Naive B cell (primary cell): Measurements from ENCODE around the gene SMARCA2. TPM values are rescaled to one million over a fixed set of nuclear protein-coding genes. Genes with fewer than 3 reads are reported as not detected.
A peak's percentile ranks its signal among the peaks of the same experiment; 100 is the strongest.

Experiments used
- ATAC-seq, 2 donors: fragments of 150-1000 bp; cut with Tn5 transposase; 2 replicates each; pipeline ENCODE4 v1.10.0; 2021; ENCODE audit warnings: low read depth in 2 of 2, mild to moderate bottlenecking in 2 of 2, moderate library complexity in 2 of 2
- DNase-seq: peaks from one replicate; pipeline ENCODE4 v3.0.0; 2022
- H3K27ac Mint-ChIP-seq, 6 donors: one replicate each; pipeline ENCODE4 v1.8.0; 2020 to 2022; ENCODE audit warnings: mild to moderate bottlenecking in 6 of 6, mixed read lengths in 6 of 6, moderate library complexity in 5 of 6, inconsistent platforms in 2 of 6
- H3K27me3 Mint-ChIP-seq, 3 donors: one replicate each; pipeline ENCODE4 v1.8.0; 2021 to 2022; ENCODE audit warnings: mixed read lengths in 3 of 3, mild to moderate bottlenecking in 1 of 3
- H3K36me3 Mint-ChIP-seq, 2 donors: one replicate each; pipeline ENCODE4 v1.8.0; 2020 to 2022; ENCODE audit warnings: mixed read lengths in 2 of 2, inconsistent platforms in 1 of 2, mild to moderate bottlenecking in 1 of 2
- H3K4me1 Mint-ChIP-seq, 3 donors: one replicate each; pipeline ENCODE4 v1.8.0; 2020 to 2022; ENCODE audit warnings: mixed read lengths in 3 of 3, inconsistent platforms in 1 of 3, mild to moderate bottlenecking in 1 of 3, moderate library complexity in 1 of 3
- H3K4me3 Mint-ChIP-seq, 8 donors: one replicate each; pipeline ENCODE4 v1.8.0; 2020 to 2022; ENCODE audit warnings: mild to moderate bottlenecking in 8 of 8, mixed read lengths in 8 of 8, moderate library complexity in 8 of 8, inconsistent platforms in 2 of 8
- H3K9me3 Mint-ChIP-seq, 7 donors: one replicate each; pipeline ENCODE4 v1.8.0; 2020 to 2022; ENCODE audit warnings: mixed read lengths in 7 of 7, mild to moderate bottlenecking in 5 of 7, inconsistent platforms in 2 of 7, moderate library complexity in 1 of 7
- polyA plus RNA-seq, 6 donors: library from polyadenylated mRNA; unstranded; fragments of 300-500 nt; fragmentation: Illumina TruSeq; gene quantifications; one replicate each; pipeline ENCODE4 v1.2.3, GENCODE V29; 2021; ENCODE audit warnings: low read depth in 6 of 6

The SMARCA2 gene
- polyA plus RNA-seq, 6 donors from 2014 or later = 22.4 to 58.5 (median 39.8) TPM

DNA sequence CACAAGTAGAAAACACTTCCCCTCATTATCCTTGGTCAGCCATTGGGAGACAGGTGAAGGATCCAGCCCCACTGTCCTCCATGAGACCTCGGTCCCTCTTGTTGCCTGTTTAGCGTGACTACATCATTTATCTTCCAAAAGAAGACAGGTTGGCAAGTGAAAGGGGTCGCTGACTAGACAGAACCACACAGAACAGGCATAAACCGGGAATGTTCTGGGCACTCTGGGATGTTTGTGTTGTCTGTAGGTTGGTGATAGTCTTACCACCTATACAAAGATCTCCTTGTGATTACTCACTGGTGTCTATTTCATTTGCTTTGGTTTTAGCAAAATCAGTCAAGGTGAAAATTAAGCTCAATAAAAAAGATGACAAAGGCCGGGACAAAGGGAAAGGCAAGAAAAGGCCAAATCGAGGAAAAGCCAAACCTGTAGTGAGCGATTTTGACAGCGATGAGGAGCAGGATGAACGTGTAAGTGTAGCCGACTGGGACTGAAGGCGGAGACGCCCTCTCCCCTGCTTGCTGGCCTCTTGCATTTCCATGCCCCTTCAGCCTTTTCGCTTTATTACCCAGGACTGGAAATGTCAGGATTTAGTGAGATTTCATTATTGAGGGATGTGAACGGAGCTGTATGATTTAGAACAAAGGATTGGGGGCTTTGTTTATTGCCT lies 175.9 kb downstream of the SMARCA2 start:
- no peaks in the 10 kb centered on the region for H3K4me1 Mint-ChIP-seq

GRCh38 chr9:2191609-2191972 lies 176.4 kb downstream of the SMARCA2 start:
- Mint-ChIP-seq H3K4me1 (no peaks in the 10 kb centered on the region), H3K9me3 (no peaks in the 10 kb centered on the region), H3K4me3 (no peak overlapping the region), H3K36me3 (peaks cover 64 to 74% of the 10 kb centered on the region in 2 donors), H3K27me3 (no peaks in the 10 kb centered on the region), H3K27ac (no peak overlapping the region)
- ATAC-seq (no peak), DNase-seq (no peak)

More for the DNA sequence above, 175.9 kb downstream of the SMARCA2 start:
- H3K9me3 Mint-ChIP-seq = no peaks in the 10 kb centered on the region
- H3K36me3 Mint-ChIP-seq = peaks cover 60 to 76% of the 10 kb centered on the region in 2 donors
- H3K27me3 Mint-ChIP-seq = no peaks in the 10 kb centered on the region
- DNase-seq = no peak
- H3K4me3 Mint-ChIP-seq = no peak overlapping the region
- H3K27ac Mint-ChIP-seq = peak overlapping the region in 1 of 6 donors; percentile 73
- no peak for ATAC-seq

DNA sequence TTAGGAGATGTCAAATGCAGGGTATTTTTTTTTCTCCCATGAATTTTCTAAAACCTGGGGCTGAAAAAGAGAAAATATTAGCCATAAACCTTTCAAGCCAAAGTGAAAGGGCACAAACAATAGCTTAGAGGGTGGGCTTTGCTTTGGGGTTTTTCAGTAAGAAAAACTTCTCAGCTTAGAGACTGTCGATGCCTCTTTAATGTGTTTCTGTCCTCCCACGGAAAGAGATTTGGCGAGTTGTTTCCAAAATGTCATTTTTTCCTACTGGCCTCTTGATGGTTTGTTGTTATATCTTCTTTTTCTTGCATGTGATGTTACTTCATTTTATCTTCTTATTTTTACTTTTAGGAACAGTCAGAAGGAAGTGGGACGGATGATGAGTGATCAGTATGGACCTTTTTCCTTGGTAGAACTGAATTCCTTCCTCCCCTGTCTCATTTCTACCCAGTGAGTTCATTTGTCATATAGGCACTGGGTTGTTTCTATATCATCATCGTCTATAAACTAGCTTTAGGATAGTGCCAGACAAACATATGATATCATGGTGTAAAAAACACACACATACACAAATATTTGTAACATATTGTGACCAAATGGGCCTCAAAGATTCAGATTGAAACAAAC lies 177.3 kb downstream of the SMARCA2 start:
- H3K9me3 Mint-ChIP-seq = no peaks in the 10 kb centered on the region
- H3K27ac Mint-ChIP-seq = peak overlapping the region in 3 of 6 donors; percentile 2 to 85 (median 25)
- H3K36me3 Mint-ChIP-seq = peaks cover 71 to 74% of the 10 kb centered on the region in 2 donors
- H3K27me3 Mint-ChIP-seq = no peaks in the 10 kb centered on the region
- H3K4me3 Mint-ChIP-seq = no peak overlapping the region
- no peaks in the 10 kb centered on the region for H3K4me1 Mint-ChIP-seq
- DNase-seq (no peak), ATAC-seq (no peak)

- Mint-ChIP-seq H3K27ac (no peak overlapping the region), H3K36me3 (peaks cover 76 to 78% of the 10 kb centered on the region in 2 donors), H3K4me1 (no peaks in the 10 kb centered on the region), H3K9me3 (peaks cover 0 to 5% (median 4%) of the 10 kb centered on the region in 7 donors), H3K4me3 (no peak overlapping the region), H3K27me3 (no peaks in the 10 kb centered on the region)
- no peak for DNase-seq
- no peak for ATAC-seq
Observed at GRCh38 chr9:2193552-2193951, 178.4 kb downstream of the SMARCA2 start.

DNA sequence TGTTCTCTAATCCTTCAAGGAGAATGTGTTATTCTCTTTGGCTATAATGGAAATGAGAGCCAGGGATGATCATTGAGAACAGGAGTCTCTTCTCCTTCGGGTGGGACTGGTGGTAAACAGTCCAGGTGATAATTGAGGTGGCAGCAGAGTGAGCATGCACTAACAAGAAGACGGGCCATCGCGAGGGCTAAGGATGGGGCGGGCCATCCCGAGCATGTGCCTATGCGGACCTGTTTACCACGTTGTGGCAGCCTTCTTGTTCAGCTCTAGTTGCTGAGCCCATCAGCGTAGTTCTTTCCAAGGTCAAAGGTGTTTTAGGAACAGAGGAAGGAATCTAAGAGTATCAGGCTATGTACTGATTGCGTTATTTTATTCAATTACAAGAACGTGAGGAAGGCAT lies 180.1 kb downstream of the SMARCA2 start:
- H3K36me3 Mint-ChIP-seq = peaks cover 75 to 78% of the 10 kb centered on the region in 2 donors
- peaks cover 0 to 21% (median 12%) of the 10 kb centered on the region in 7 donors for H3K9me3 Mint-ChIP-seq
- no peak overlapping the region for H3K27ac Mint-ChIP-seq
- no peak overlapping the region for H3K4me3 Mint-ChIP-seq
- DNase-seq = no peak
- no peak for ATAC-seq
- H3K27me3 Mint-ChIP-seq = no peaks in the 10 kb centered on the region
- no peaks in the 10 kb centered on the region for H3K4me1 Mint-ChIP-seq

GRCh38 chr9:2196757-2197156 lies 181.6 kb downstream of the SMARCA2 start:
- peaks cover 0 to 8% (median 0%) of the 10 kb centered on the region in 3 donors for H3K4me1 Mint-ChIP-seq
- peaks cover 74 to 76% of the 10 kb centered on the region in 2 donors for H3K36me3 Mint-ChIP-seq
- peaks cover 11 to 36% (median 22%) of the 10 kb centered on the region in 7 donors for H3K9me3 Mint-ChIP-seq
- no peak overlapping the region for H3K4me3 Mint-ChIP-seq
- H3K27ac Mint-ChIP-seq = no peak overlapping the region
- DNase-seq = no peak
- H3K27me3 Mint-ChIP-seq = no peaks in the 10 kb centered on the region
- no peak for ATAC-seq

DNA sequence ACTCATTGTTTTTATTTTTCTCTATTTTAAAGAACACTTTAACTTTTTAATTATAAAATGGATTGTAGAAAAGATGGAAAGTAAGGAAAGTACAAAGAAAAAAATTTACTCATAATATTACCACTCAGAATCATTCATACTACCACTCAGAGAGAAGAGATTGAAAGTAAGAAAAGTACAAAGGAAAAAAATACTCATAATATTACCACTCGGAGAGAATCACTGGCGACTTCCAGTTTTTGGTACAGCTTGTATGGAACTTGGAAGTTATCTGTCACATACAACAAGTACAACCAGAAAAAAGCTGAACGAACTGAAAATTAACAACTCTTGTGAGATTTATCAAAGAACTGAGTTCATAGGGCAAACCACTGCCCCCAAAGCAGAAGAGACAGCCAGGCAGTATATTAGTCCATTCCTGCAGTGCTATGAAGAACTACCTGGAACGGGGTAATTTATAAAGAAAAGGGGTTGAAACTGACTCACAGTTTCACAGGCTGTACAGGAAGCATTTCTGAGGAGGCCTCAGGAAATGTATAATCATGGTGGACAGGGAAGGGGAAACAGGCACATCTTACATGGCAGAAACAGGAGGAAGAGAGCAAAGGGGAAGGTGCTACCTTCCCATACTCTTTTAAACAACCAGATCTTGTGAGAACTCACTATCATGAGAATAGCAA lies 183.9 kb downstream of the SMARCA2 start:
- Mint-ChIP-seq H3K4me1 (peaks cover 0 to 8% (median 0%) of the 10 kb centered on the region in 3 donors), H3K27ac (no peak overlapping the region), H3K36me3 (peaks cover 62 to 72% of the 10 kb centered on the region in 2 donors), H3K9me3 (peaks cover 17 to 55% (median 24%) of the 10 kb centered on the region in 7 donors), H3K4me3 (no peak overlapping the region), H3K27me3 (no peaks in the 10 kb centered on the region)
- no peak for DNase-seq
- ATAC-seq = no peak

DNA sequence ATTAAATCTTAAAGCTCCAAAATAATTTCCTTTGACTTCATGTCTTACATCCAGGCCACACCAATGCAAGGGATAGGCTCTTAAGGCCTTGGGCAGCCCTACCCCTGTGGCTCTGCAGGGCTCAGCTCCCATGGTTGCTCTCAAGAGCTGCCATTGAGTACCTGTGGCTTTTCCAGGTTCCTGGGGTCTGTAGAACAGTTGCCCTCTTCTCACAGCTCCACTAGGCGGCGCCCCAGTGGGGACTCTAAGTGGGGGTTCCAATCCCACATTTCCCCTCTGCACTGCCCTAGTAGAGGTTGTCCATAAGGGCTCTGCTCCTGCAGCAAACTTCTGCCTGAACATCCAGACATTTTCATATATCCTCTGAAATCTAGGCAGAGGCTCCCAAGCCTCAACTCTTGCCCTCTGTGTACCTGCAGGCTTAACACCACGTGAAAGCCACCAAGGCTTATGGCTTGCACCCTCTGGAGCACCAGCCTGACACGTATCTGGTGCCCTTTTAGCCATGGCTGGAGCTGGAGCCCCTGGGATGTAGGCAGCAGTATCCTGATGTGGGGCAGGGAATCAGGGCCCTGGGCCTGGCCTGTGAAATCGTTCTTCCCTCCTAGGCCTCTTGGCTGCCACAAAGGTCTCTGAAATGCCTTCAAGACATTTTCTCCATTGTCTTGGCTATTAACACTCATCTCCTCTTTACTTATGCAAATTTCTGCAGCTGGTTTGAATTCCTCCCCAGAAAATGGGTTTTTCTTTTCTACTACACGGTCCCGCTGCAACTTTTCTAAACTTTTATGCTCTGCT lies 185.1 kb downstream of the SMARCA2 start:
- no peaks in the 10 kb centered on the region for H3K27me3 Mint-ChIP-seq
- DNase-seq (no peak), ATAC-seq (no peak)
- H3K4me3 Mint-ChIP-seq = no peak overlapping the region
- H3K9me3 Mint-ChIP-seq = peaks cover 17 to 55% (median 28%) of the 10 kb centered on the region in 7 donors
- H3K27ac Mint-ChIP-seq = peak overlapping the region in 1 of 6 donors; percentile 9
- H3K4me1 Mint-ChIP-seq = peaks cover 0 to 8% (median 0%) of the 10 kb centered on the region in 3 donors
- H3K36me3 Mint-ChIP-seq = peaks cover 57 to 63% of the 10 kb centered on the region in 2 donors

- Mint-ChIP-seq H3K4me1 (peaks cover 2 to 11% (median 5%) of the 10 kb centered on the region in 3 donors), H3K27ac (peak overlapping the region in 1 of 6 donors; percentile 66), H3K9me3 (peaks cover 0 to 7% (median 4%) of the 10 kb centered on the region in 7 donors), H3K36me3 (peaks cover 0 to 5% of the 10 kb centered on the region in 2 donors), H3K27me3 (no peaks in the 10 kb centered on the region), H3K4me3 (no peak overlapping the region)
- no peak for DNase-seq
- no peak for ATAC-seq
Observed at GRCh38 chr9:2208465-2208864, 193.3 kb downstream of the SMARCA2 start.

GRCh38 chr9:2208991-2209390 lies 193.8 kb downstream of the SMARCA2 start:
- H3K36me3 Mint-ChIP-seq = no peaks in the 10 kb centered on the region
- H3K27ac Mint-ChIP-seq = peak overlapping the region in 5 of 6 donors; percentile 2 to 82 (median 18)
- no peak overlapping the region for H3K4me3 Mint-ChIP-seq
- peaks cover 0 to 4% (median 0%) of the 10 kb centered on the region in 3 donors for H3K27me3 Mint-ChIP-seq
- peaks cover 0 to 7% (median 1%) of the 10 kb centered on the region in 7 donors for H3K9me3 Mint-ChIP-seq
- DNase-seq = no peak
- H3K4me1 Mint-ChIP-seq = peaks cover 2 to 11% (median 5%) of the 10 kb centered on the region in 3 donors
- no peak for ATAC-seq

DNA sequence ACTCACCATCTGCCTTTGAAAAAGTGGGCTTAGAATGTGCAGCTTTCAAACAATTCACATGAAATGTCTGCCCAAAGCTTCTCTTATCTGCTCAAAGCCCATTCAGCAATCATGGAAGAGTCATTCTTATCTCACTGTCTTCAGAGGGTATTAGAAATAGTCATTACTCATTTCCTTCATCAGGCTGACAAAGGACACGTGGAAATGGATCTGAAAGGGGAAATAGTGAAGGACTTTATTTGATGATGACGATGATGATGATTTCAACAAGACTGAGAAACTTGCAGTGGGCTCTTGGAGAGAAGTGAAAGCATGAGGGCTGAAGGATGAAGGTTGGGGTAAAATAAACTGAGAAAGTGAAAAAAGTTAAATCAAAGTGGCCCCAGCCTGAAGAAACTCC lies 194.3 kb downstream of the SMARCA2 start:
- peaks cover 0 to 7% (median 0%) of the 10 kb centered on the region in 3 donors for H3K27me3 Mint-ChIP-seq
- H3K27ac Mint-ChIP-seq = peak overlapping the region in 3 of 6 donors; percentile 8 to 45 (median 18)
- H3K4me3 Mint-ChIP-seq = no peak overlapping the region
- H3K4me1 Mint-ChIP-seq = peaks cover 2 to 11% (median 5%) of the 10 kb centered on the region in 3 donors
- H3K36me3 Mint-ChIP-seq = no peaks in the 10 kb centered on the region
- H3K9me3 Mint-ChIP-seq = peaks cover 0 to 7% (median 0%) of the 10 kb centered on the region in 7 donors
- DNase-seq (no peak), ATAC-seq (no peak)

DNA sequence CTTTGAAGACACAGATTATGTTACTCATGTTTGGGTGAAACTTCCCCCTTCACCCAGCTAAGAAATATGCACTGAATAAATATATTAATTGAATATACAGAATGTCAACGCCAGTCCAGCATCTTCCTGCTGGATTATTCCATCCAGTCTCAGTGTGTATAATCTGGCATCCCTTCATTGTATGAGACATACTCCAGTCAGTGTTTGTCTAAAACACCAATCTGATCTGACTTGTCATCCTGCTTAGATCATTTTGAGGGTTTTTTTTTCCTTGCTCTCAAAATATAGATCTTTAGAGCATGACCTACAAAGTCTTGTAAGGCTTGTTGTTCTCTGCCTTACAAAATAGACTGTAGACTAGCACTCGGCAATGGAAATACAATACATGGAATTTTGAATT lies 195.1 kb downstream of the SMARCA2 start:
- Mint-ChIP-seq H3K4me3 (no peak overlapping the region), H3K4me1 (peaks cover 2 to 11% (median 5%) of the 10 kb centered on the region in 3 donors), H3K27ac (no peak overlapping the region), H3K9me3 (peaks cover 0 to 5% (median 0%) of the 10 kb centered on the region in 7 donors), H3K36me3 (no peaks in the 10 kb centered on the region), H3K27me3 (peaks cover 0 to 7% (median 0%) of the 10 kb centered on the region in 3 donors)
- DNase-seq (no peak), ATAC-seq (no peak)
